Peyer's patch (tissue), 4 donors: ENCODE measurements around the gene POLR2I.

Experiments used
- POLR2A ChIP-seq, 2 donors: fragments of 450-650 bp; IDR thresholded peaks; one replicate each; pipeline ENCODE4 v1.5.1; 2017; ENCODE audit warnings: antibody characterized with exemption in 2 of 2, mild to moderate bottlenecking in 2 of 2, moderate library complexity in 2 of 2
- TF ChIP-seq, protein P1 (sequence below), 6 experiments: fragments of 450-650 bp in 4 of 6; fragments of 200-600 bp in 2 of 6; sonication (generic) in 1 of 6; IDR thresholded peaks; one replicate each; pipeline ENCODE4 v1.5.1; 2017 to 2019; ENCODE audit warnings: antibody characterized with exemption in 6 of 6, mild to moderate bottlenecking in 3 of 6, moderate library complexity in 1 of 6

DNA sequence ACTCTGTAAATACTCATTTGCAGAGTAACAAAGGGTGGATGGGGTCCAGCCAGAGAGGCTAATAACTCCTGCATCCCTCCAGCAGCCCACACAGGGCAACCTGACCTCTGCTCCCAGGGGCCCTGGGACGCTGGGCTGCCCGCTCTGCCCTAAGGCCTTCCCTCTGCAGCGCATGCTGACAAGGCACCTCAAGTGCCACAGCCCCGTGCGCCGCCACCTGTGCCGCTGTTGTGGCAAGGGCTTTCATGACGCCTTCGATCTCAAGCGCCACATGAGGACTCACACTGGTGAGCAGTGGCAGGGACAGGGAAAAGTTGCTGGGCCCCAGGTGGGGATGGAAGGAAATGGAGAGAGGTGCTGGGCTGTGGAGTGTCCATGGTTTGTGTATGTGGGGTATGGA lies 2.0 kb downstream of the POLR2I start:
- TF ChIP-seq, protein P1, sequence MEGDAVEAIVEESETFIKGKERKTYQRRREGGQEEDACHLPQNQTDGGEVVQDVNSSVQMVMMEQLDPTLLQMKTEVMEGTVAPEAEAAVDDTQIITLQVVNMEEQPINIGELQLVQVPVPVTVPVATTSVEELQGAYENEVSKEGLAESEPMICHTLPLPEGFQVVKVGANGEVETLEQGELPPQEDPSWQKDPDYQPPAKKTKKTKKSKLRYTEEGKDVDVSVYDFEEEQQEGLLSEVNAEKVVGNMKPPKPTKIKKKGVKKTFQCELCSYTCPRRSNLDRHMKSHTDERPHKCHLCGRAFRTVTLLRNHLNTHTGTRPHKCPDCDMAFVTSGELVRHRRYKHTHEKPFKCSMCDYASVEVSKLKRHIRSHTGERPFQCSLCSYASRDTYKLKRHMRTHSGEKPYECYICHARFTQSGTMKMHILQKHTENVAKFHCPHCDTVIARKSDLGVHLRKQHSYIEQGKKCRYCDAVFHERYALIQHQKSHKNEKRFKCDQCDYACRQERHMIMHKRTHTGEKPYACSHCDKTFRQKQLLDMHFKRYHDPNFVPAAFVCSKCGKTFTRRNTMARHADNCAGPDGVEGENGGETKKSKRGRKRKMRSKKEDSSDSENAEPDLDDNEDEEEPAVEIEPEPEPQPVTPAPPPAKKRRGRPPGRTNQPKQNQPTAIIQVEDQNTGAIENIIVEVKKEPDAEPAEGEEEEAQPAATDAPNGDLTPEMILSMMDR (IDR thresholded peaks at IDR 0.05): no peak
- no peak for TF ChIP-seq POLR2A (IDR thresholded peaks at IDR 0.05)
